HG02678 (cell line): ENCODE results near the gene MPZL3.
A peak's percentile ranks its signal among the peaks of the same experiment; 100 is the strongest.

Experiments used
- ATAC-seq: cut with Tn5 transposase; IDR thresholded peaks from one replicate; pipeline ENCODE4 v1.9.1; 2021; ENCODE audit warnings: mild to moderate bottlenecking, moderate library complexity; ENCODE audit not compliant: unreplicated experiment

MPZL3 gene

DNA sequence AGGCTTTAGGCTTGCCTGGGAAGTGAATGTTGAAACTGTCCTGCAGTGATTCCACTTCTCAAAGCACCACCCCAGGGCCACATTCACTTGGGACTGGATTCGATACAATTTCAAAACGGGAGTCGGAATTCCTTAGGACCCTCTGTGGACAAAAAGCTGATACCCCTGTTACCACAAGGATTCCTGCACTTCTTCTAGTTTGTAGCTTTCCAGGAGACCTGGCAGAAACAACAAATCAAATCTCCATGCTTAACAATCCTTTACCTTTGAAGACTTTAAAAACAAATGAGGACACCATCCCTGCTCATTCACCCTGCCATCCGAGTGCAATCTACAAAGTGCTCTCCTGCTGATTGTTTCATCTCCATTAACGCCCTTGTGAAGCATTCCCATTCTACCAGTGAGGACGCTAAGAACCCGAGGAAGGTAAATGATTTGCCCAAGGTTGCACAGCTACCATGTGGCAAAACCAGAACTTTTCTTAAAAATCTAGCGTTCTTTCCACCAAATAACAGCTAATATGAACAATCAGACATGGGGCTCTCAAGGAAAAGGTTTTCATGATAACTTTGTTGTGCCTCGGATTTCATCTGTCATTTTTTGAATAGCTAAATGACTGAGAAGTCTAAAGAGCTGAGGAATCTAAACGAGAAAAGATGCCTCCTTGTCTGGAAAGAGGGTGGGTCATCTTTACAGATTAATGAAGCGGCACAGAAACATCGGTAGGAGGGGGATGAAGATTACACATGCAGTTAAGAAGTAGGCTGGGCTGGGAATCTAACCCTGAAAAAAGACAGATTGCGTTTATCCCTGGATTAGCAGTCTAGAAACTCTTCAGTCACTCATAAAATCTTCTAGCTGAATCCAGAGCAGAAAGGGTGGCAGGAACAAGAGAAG lies 12.7 kb upstream of the MPZL3 start:
- no peak for ATAC-seq

DNA sequence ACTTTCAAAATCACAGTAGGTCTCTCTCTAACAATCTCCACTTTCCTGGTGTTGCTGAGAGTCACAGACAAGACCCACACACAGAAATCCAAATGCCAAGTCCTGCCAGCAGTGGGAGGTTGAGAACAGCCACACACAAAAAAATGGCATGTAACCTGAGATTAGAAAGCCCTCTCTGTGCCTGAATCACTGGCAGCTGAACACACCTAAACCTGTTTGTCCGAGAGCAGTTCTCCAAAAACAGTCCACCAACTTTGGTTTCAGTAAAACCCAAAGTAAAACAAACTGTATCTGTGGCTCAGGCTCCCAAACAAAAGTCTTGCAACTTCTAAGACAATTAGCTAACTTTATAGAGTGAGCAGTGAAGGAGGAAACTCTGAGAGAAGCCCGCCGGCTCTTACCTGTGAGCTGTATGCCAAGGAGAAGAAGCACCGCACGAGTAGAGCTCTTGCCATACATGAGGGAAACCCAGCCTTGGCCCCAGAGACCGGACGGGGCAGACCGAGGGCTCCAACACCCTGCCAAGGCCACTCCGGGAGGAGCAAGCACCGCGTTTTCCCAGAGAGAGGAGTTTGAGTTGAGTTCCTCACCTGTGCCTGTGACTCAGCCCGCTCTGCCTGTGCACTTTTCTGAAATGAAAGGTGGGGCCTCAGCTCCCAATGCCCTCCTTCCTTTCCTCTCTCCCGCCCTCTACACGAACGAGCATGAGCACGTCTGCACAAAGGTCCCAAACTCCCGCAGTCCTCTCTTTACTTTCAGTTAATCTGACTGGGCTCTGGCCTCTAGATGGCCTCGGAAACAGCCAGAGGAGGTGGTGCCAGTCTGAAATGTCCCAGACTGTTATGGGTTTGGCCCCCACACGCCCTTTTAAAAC lies 11.8 kb upstream of the MPZL3 start, which contains the start of gene MPZL2:
TSS of gene MPZL2 (minus strand) at position 603 of the 874 bp plus-strand sequence. CDS start at position 459, 144 bp downstream.
- no peak for ATAC-seq

DNA sequence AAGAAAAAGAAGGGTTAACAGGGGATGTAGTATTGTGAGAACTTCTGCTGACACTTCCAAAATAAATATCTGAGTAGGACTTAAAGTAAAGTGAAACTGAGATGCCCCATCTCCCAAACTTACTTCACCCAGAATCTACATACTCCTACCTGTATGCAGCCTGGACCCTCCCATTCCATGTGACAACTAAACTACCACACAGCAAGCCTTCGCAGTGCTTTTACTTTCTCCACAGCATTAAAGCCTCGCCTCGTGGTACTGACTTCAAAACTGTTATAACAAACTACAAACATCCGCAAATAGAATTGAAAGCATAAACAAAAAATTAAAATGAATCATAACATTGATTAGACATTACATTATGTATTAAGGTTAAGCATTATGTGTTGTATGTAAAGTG lies 10.9 kb upstream of the MPZL3 start:
- ATAC-seq = no peak

DNA sequence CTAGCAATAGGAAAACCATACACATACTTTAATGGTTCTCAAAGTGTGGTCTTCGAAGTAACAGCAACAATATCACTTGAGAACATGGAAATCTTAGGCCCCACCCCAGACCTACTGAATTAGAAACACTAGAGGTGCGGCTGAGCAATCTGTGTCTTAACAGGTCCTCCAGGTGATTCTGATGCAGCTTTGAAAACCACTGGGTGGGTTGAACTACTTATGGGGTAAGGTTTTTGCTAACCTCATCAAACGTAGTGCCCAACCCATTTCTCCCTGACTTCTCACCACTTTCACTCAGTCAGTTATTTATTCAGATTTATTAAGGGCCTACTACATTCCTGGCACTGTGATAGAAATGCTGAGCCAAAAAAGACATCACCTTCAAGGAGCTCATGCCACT lies 8.2 kb upstream of the MPZL3 start:
- no peak for ATAC-seq

DNA sequence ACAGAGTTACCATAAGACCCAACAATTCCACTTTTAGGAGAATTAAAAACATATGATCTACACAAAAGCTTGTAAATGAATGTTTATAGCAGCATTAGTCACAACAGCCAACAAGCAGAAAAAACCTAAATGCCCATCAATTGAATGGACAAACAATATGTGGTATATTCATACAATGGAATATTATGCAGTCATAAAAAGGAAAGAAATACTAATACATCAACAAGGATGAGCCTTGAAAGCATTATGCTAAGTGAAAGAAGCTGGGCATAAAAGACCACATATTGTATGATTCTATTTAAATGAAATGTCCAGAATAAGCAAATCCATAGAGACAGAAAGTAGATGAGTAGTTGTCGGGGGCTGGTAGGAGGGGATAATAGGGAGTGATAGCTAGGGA lies 7.0 kb upstream of the MPZL3 start:
- no peak for ATAC-seq

DNA sequence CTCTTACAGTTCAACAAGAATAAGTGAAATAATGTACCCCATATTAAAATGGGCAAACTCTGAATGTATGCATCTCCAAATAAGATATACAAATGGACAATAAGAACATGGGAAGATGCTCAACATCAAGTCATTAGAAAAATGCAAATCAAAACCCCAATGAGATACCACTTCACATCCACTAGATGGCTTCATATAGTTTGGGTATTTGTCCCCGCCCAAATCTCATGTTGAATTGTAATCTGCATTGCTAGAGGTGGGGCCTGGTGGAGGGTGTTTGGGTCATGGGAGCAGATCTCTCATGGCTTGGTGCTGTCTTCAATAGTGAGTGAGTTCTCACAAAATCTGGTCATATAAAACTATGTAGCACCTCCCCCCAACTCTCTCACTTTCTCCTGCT lies 6.2 kb upstream of the MPZL3 start:
- ATAC-seq = no peak

DNA sequence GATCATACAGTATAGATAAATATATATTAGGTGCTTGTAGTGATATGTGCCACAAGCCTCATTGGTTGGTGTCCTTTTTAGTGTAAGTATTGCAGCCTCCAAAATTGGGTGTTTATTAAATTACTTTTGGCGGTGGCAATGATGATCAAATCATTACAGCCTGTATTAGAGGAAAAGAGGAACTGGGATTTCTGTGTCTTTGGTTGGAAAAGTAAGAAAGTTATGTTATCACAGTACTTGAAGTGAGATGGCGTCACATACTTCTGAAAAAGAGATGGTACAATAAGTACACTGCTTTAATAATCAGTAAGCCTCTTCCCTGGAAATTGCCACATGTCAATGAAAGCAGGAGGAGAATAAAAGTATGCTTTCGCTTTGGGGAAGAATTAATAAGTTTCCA lies 523 bp upstream of the MPZL3 start:
- peak; percentile 21 for ATAC-seq

DNA sequence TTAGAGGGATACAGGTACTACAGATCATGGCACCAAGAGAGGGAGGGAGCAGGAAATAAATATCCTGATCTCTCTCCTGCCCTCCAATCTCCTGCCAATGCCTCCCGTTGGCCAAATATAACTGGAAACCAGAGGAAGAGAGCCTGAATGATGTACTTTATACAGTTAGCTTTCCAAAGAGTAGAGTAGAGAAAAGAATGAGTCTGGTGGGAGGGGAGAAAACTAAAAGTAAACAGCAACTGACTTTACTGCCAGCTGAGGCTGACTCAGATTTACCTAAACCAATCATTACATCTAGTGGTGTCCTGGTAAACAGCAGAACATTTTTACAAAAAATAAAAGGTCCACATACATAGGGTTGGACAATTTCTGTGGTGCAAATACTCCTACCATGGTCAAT lies 5.1 kb downstream of the MPZL3 start:
- no peak for ATAC-seq

DNA sequence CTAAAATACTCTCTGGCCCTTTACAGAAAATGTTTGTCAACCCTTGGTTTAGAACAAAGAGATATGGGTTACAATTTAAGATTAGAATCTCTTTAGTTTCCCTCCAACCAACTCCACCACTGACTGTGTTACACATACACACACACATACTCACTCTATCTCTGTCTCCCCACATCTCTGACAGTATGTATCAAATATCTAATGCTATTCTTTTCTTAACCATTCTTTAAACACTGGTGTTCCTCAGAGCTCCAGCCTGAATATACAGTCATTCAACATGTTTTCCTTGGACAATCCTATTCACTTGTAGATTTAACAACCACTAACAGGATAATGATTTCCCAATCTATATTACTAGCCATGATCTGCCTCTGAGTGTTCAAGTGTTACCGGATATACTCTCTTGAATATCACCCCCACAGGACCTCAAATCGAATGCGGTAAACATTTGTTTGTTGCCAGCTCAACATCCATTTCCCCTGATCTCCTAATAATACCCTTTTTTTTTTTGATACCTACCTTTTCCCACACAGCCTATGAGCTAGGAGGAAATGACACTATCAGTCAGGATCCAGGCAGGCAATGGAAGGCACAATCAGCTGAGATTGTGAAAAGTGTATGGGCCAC lies 6.1 kb downstream of the MPZL3 start:
- no peak for ATAC-seq

DNA sequence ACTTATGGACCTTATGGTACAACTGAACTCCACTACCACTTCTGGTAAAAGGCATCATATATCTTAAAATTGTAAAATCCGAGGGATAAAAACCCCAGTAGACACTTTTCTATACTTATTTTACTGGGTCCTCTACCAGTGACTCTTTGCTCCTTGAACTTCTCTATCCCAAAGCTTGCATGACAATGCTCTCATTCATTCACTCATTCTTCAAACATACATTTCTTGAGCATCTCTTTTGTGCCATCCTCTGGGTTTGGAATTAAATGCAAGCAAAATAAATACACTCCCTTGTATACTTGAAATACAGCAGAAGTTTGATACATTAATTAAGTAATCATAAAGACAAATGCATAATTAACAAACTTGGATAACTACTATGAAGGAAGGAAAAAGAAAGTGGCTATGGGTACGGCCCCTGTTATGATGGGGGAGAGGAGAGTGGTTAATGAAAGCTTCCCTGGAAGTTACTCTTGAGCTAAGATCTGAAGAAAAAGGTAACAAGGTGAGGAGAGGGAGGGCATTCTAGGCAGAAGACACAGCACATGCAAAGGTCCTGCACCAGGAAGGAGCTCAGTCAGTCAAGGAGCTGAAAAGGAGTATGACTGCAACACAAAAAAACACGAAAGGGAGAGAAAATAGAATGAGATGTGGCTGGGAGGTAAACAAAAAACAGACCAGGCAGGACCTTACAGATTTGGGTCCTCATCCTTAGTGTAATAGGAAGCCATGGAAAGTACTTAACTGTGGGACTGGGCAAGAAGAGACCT lies 8.0 kb downstream of the MPZL3 start:
- ATAC-seq = no peak

DNA sequence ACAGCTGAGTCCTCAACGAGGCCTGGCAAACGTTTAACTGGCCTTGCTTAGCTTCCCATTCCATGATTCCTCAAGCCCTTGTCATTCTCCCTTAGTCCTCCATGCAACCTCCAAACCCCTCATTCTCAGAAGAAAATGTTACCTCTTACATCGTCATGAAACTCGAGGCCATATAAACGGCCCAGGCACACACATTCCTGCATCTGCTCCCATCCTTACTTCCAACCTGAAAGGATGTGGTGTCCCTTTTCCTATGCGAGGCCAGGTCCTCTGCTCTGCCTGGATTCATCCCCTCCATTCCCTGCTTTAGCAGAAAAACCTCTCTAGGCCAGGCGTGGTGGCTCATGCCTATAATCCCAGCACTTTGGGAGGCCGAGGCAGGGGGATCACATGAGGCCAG lies 9.0 kb downstream of the MPZL3 start:
- ATAC-seq = no peak

DNA sequence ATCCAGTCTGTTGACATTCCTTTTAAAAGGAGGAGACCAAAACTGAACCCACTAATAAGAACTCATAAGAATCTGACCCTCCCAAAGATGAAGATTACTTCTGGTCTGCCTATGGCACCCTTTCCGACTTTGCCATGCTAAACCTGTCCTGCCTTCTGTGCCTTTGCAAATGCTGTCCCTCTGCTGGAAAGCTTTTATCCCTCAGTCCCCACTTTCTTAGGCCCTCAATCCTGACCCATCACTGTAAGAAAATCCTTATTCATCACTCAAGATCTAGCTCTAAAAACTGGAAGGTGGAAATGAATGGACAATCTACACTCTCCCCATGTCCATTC lies 10.4 kb downstream of the MPZL3 start:
- ATAC-seq = no peak

DNA sequence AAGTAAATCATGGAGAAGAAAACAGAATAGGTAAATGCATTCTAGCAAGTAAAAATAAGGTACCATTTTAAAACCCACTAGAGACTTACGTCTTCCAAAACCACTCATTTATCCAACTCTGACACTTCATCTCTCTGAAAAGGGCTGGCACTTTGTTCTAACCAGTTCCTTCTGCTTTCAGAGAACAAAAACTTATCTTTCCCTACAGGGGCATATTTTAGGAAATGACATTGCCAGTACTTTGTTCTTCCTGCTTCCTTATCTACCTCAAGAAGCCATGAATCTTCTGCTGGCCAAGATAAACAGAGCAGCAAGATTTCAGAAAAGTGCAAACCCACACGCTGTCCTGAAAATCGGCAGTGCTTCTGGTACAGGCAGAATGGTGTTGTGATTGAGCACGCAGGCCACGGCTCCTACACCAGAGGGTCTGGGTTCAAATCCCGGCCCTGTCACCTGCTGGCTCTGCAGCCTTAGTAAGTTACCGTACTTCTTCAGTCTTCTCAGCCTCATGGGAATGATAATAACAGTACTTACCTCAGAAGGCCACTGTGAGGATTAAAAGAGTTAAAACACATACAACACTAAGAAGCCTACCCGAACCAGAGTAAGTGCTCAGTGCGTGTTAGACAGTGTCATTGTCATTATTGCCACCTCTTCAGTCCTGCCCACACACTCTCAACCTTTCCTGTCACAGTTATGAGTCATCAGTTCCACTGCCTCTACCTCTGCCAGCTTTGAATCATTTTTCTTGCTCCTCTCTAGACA lies 11.0 kb downstream of the MPZL3 start:
- peak; percentile 88 for ATAC-seq

DNA sequence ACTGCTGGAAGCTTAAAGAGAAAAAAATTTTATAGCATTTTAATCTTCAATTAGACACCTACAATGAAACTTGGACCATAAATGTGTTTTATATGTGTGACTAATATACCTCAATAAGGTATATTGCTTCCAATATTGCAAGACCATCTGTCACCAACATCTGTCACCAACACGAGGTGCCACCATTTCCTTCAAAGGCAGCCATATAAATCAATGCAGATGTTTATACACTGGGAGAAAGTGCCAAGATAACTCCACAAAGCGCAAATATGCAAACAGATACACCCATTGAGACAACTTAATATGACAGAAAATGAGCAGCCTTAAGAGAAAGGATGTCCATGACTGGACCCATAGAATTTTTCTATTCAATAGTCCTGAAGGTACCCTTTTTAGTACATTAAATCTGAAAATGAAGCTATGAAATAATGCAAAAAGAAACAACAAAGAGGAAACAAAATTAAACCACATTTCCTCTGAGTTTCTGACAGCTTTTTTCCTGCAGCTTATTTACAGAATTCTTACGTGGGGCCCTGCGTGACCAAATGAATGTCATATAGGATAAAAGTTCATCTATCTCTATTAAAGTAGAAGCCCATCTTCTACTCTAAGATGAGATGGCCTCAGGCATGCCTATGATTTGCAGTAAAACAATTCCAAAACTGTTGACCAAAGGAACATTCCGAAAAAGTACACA lies 12.5 kb downstream of the MPZL3 start:
- ATAC-seq = no peak

DNA sequence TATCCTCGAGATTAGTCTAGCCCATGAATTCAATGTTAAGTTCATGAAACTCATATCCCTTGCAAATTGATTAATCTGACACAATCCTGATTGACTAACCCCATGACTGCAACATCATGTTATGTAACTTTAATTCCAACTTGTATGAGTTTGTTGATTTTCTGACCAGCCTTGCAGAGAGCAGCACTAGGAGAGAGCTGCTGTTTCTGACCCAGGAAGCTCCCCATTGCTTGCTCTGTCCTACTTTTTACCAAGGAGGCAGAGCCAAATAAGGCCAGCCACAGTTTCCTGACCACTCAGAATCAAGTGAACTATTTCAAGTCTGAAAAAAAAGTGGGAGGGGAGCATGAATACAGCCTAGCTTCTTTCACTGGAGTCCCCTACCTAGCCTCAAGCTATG lies 13.2 kb downstream of the MPZL3 start:
- no peak for ATAC-seq

DNA sequence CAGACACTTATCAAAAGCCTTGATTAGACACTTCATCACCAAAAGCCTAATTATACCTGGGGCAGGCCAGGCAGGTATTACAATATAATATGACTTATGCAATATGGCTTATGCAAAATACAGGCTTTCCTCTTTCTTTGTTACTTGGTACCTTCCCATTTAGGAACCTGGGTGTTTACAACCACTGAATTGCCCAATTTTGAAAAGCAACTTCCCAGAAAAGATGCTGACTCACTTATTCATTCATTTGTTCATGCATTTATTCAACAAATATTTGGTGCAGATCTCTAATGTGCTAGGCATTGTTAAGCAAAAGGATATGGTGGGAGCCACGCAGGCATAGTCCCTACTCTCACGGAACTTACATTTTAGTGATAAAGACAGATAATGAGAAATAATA lies 13.7 kb downstream of the MPZL3 start:
- no peak for ATAC-seq

DNA sequence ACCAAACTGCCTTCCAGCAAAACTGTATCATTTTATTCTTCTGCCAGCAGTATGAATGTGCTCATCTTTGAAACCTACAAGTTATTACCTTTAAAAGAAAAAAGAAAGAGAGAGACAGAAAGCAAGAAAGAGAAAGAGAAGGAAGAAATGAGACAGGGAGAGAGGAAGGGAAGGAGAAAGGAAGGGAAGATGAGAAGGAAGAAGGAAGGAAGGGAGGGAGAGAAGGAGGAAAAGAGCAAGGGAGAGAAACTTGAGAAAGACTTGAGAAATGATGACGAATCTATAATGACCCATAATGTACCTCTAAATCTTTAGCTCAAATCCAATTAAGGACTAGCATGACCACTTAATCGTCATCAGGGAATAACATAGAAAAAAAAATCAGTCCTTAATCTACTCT lies 16.0 kb downstream of the MPZL3 start:
- ATAC-seq = no peak

DNA sequence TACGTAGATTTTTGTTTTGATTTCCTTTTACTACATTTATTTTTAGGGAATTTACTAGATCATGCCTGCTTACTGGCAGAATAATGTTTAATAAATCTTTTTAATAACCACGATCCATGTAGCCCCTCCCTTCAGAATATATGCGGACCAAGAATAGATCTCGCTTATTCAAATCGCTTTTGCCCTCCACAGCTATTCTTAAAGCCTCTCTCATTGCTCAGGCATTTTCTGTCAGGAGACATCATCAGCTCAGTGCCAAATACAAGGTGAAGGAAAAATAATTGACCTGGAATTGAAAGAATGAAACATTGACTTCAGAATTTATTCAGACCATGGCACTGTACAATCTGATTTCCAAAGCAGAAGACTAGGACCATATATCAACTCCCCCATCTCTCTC lies 17.3 kb downstream of the MPZL3 start:
- ATAC-seq = no peak

DNA sequence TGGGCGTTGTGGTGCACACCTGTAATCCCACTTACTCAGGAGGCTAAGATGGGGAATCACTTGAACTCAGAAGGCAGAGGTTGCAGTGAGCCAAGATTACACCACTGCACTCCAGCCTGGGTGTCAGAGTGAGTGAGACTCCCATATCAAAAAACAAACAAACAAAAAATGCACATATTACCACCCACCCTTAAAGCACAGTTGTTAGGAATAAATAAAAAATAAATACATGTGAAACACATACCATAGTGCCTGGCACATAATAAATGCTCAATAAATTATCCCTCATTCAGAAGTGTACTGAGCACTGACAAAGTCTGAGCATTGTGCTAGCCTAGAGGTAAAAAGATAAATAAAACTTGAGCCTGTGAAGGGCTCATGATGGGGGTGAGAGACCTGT lies 18.3 kb downstream of the MPZL3 start:
- ATAC-seq = no peak

DNA sequence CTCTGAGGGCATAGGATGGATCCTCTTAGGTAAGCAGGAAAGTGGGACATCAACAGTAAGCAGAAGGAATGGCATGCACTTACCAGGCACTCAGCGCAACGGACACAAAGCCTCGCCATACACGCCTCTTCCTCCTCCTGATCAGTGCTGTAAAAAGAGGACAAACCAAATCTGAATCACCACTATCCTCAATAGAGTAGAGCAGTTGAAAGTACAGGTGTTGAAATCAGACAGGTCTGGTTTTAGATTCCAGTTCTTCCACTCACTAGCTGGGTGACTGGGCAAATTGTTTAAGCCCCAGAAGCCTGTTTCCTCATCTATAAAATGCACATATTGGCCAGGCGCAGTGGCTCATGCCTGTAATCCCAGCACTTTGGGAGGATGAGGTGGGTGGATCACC lies 18.8 kb downstream of the MPZL3 start:
- ATAC-seq = no peak
